Measurements from ENCODE around the gene LRTM2. TPM values are rescaled to one million over a fixed set of nuclear protein-coding genes. Genes with fewer than 3 reads are reported as not detected.

Gene LRTM2
- not detected for total RNA-seq

DNA sequence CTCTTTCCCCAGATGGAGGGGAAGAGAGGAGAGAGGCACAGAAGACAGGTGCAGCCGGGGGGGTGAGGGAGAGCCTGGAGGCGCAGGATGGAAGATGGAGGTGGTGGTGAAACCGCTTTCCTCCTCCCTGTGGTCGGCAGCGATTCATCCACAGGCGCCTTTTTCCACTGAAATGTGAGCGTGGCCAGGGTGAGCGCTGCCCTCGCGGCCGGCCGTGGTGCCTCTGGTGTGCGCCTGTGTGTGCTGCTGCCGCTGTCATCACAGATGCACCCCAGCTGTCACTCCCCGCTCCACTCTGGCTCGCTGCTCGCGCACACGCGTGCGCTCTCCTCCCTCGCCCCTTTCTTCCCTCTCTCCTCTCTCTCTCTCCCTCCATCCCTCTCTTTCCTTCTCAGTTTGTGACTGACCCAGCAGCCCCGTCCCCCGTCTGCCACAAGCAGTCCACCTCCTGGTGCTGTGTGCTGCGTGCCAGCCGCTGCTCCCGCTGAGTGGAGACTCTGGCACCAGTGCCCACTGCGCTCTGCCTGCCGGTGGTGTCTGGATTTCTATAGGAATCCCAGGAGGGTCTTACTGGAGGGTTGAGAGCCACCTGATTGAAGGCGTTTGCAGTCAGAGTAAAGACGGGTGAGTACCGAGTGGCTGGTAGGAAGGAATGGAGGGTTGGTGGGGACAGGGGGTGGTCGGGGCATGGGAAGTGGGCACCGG, at the start of gene LRTM2:
Gene LRTM2 (plus strand): TSS at position 375 of the 705 bp plus-strand sequence. CDS start 7,584 bp downstream, outside the sequence.
- Mint-ChIP-seq H3K27ac (no peak within 1 kb of the TSS), H3K4me1 (ENCODE audit: low read depth) (peaks cover 3% of the 10 kb centered on the region), H3K4me3 (no peak within 1 kb of the TSS), H3K36me3 (ENCODE audit: low read depth) (no peaks in the 10 kb centered on the region), H3K9me3 (no peaks in the 10 kb centered on the region), H3K27me3 (ENCODE audit: low read depth) (peaks cover 22% of the 10 kb centered on the region)
- DNase-seq, result no peak
- intact Hi-C loops (cut with micrococcal nuclease), result no loop called here
- CTCF ChIA-PET, result no interaction called here

- CTCF ChIA-PET, result no interaction called here
Measured at GRCh38 chr12:1773937-1774655, 46.3 kb upstream of the LRTM2 start.

DNA sequence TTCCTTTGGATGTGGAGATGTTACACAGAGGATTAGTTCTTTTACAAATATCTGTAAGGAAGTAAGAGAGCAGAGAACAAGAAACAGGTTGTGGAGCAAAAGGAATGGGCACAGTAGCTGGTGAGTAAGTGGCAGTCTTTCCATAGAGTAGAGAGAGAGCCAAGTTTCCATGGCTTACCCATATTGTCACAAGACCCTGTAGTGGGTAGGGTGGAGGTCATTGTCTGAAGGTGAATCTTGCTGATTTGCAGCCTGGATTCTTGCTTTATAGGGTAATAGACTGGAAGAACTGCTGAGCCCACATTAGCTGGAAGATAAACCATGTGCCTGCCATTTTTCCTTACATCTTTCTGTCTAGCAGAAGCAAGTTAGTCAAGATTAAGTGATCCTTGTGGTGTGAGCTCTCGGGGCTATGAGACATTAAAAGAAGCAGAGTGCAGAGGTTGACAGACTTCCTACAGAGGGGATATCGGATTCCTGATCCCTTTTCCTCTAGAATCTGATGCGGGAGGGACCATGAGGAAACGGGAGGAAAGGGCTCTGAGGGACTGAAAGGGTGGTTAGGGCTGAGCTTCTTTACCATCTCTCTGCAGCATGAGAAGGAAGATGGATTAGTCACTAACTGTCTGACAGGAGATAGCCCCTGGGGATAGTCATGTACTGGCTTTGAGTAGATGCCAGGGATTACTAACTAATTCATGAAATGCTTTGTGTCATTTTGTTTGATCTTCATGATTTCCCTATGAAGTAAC, 44.0 kb upstream of the LRTM2 start:
- H3K9me3 Mint-ChIP-seq, result no peaks in the 10 kb centered on the region
- intact Hi-C loops (cut with micrococcal nuclease), result no loop called here
- H3K4me3 Mint-ChIP-seq, result no peak overlapping the region
- peaks cover 18% of the 10 kb centered on the region for H3K36me3 Mint-ChIP-seq (ENCODE audit: low read depth)
- CTCF ChIA-PET, result interaction anchor here (0.8 to 1.7 kb wide), 5 partner anchors 15 to 164 kb away, joined by 3 to 9 read pairs (median 3); no protein-coding TSS in a partner anchor
- no peak for DNase-seq
- no peak overlapping the region for H3K27ac Mint-ChIP-seq
- H3K4me1 Mint-ChIP-seq (ENCODE audit: low read depth), result peaks cover 5% of the 10 kb centered on the region
- no peaks in the 10 kb centered on the region for H3K27me3 Mint-ChIP-seq (ENCODE audit: low read depth)

More at GRCh38 chr12:1773937-1774655, 46.3 kb upstream of the LRTM2 start:
- no peaks in the 10 kb centered on the region for H3K9me3 Mint-ChIP-seq
- peaks cover 17% of the 10 kb centered on the region for H3K36me3 Mint-ChIP-seq (ENCODE audit: low read depth)
- intact Hi-C loops (cut with micrococcal nuclease), result no loop called here
- H3K4me1 Mint-ChIP-seq (ENCODE audit: low read depth), result peaks cover 7% of the 10 kb centered on the region
- no peak for DNase-seq
- H3K27me3 Mint-ChIP-seq (ENCODE audit: low read depth), result no peaks in the 10 kb centered on the region
- H3K4me3 Mint-ChIP-seq, result no peak overlapping the region
- H3K27ac Mint-ChIP-seq, result no peak overlapping the region

DNA sequence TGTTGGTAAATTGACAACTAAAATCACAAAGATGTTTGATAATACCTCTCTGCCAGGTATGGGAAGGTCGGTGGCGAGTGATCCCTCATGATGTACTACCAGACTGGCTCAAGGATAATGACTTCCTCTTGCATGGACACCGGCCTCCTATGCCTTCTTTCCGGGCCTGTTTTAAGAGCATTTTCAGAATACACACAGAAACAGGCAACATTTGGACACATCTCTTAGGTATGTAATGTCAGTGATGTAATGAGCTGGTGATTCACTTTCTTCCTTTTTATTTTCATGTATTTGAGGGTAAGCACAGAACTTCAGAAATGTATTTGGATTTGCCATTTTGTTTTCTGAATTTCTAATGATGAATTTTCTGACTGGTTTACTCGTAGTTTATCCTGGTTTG, 42.6 kb upstream of the LRTM2 start:
- Mint-ChIP-seq H3K27ac (no peak overlapping the region), H3K9me3 (no peaks in the 10 kb centered on the region), H3K27me3 (ENCODE audit: low read depth) (no peaks in the 10 kb centered on the region), H3K36me3 (ENCODE audit: low read depth) (peaks cover 16% of the 10 kb centered on the region), H3K4me3 (no peak overlapping the region), H3K4me1 (ENCODE audit: low read depth) (peaks cover 4% of the 10 kb centered on the region)
- DNase-seq, result no peak
- intact Hi-C loops (cut with micrococcal nuclease), result no loop called here
- CTCF ChIA-PET, result no interaction called here

DNA sequence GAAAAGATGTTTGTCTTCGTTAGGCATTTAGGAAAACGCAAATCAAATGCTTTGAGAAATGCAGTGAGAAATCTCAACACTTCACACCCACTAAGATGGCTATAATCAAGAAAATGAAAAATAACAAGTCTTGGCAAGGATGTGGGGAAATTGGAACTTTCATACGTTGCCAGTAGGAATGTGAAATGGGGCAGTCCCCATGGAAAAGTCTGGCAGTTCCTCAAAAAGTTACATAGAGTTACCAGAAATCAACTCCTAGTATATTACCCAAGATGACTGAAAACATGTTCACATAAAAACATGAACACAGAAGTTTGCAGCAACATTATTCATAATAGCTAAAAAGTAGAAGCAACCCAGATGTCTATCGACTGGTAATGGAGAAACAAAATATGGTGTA, 41.5 kb upstream of the LRTM2 start:
- CTCF ChIA-PET, result interaction anchor here (0.6 to 0.7 kb wide), 2 partner anchors 30 to 79 kb away, joined by 3 read pairs; no protein-coding TSS in a partner anchor
- no peaks in the 10 kb centered on the region for H3K27me3 Mint-ChIP-seq (ENCODE audit: low read depth)
- no peak overlapping the region for H3K4me3 Mint-ChIP-seq
- no peak overlapping the region for H3K27ac Mint-ChIP-seq
- H3K9me3 Mint-ChIP-seq, result no peaks in the 10 kb centered on the region
- no peak for DNase-seq
- H3K36me3 Mint-ChIP-seq (ENCODE audit: low read depth), result peaks cover 13% of the 10 kb centered on the region
- intact Hi-C loops (cut with micrococcal nuclease), result no loop called here
- peaks cover 4% of the 10 kb centered on the region for H3K4me1 Mint-ChIP-seq (ENCODE audit: low read depth)

DNA sequence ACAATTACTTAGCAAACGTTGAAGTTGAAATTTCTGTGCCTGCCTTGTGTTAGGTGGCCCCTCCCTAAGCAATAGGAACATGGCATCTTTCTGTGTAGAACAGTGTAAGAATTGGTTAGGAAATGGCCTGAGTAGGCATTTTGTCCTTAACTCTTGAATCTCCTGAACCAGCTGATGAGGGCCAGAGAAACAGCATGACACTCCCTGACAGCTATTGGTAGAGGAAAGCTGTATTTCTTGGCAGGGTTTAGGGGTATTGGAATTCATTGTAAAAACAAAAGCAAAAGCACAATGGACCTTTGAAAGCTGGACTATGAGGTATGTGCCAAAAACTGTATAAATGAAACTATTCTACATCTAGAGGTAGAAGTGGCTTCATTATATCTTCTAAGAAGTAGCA, 40.6 kb upstream of the LRTM2 start:
- Mint-ChIP-seq H3K36me3 (ENCODE audit: low read depth) (peaks cover 16% of the 10 kb centered on the region), H3K9me3 (no peaks in the 10 kb centered on the region), H3K4me3 (no peak overlapping the region), H3K4me1 (ENCODE audit: low read depth) (peaks cover 4% of the 10 kb centered on the region), H3K27me3 (ENCODE audit: low read depth) (no peaks in the 10 kb centered on the region), H3K27ac (no peak overlapping the region)
- CTCF ChIA-PET, result interaction anchor here (0.6 kb wide), 2 partner anchors 16 to 88 kb away, joined by 3 read pairs; no protein-coding TSS in a partner anchor
- no peak for DNase-seq
- intact Hi-C loops (cut with micrococcal nuclease), result no loop called here

DNA sequence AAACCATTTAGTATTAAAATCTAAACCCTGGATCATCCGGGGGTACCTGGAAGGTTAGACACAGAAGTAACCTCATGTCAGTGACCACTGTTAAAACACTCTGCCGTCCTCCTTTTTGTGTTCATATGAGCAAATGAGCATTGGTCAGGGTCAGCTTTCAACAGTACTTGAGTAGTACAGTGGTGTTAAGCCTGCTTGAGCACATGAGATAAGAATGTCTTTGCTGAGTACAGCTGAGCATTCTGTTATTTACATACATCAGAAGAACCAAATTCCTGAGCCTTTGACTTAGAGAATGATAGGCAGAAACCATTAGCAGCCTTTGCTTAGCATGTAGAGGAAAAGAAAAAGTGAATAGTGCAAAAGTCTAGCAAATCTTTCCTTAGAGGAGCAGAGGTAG, 38.6 kb upstream of the LRTM2 start:
- Mint-ChIP-seq H3K27ac (no peak overlapping the region), H3K36me3 (ENCODE audit: low read depth) (peaks cover 20% of the 10 kb centered on the region), H3K27me3 (ENCODE audit: low read depth) (no peaks in the 10 kb centered on the region), H3K4me1 (ENCODE audit: low read depth) (no peaks in the 10 kb centered on the region), H3K4me3 (no peak overlapping the region), H3K9me3 (no peaks in the 10 kb centered on the region)
- no peak for DNase-seq
- CTCF ChIA-PET, result interaction anchor here (1.0 to 1.3 kb wide), 2 partner anchors 9 to 120 kb away, joined by 3 read pairs; no protein-coding TSS in a partner anchor
- intact Hi-C loops (cut with micrococcal nuclease), result no loop called here

DNA sequence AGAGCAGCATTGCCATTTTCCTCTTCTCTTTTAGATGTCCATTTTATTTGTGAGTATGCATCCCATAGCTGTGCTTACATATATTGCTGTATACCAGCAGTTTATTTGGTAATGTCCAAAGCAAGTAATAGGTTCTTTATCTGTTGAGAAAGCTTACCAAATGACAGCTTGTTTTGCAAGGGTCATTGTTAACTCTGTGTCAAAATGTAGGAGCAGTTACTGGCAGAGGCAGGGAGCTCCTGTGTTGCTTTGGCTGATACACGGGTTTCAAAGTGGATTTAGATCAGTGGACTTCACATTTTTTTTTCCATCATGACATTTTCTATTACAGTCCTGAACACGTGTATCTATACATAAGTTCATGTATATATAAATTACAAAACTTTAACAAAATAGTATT, 38.1 kb upstream of the LRTM2 start:
- peaks cover 20% of the 10 kb centered on the region for H3K36me3 Mint-ChIP-seq (ENCODE audit: low read depth)
- H3K27ac Mint-ChIP-seq, result no peak overlapping the region
- no peak for DNase-seq
- H3K27me3 Mint-ChIP-seq (ENCODE audit: low read depth), result no peaks in the 10 kb centered on the region
- CTCF ChIA-PET, result interaction anchor here (1.0 to 1.3 kb wide), 3 partner anchors 9 to 120 kb away, joined by 3 read pairs; no protein-coding TSS in a partner anchor
- H3K4me1 Mint-ChIP-seq (ENCODE audit: low read depth), result no peaks in the 10 kb centered on the region
- no peaks in the 10 kb centered on the region for H3K9me3 Mint-ChIP-seq
- intact Hi-C loops (cut with micrococcal nuclease), result no loop called here
- no peak overlapping the region for H3K4me3 Mint-ChIP-seq

DNA sequence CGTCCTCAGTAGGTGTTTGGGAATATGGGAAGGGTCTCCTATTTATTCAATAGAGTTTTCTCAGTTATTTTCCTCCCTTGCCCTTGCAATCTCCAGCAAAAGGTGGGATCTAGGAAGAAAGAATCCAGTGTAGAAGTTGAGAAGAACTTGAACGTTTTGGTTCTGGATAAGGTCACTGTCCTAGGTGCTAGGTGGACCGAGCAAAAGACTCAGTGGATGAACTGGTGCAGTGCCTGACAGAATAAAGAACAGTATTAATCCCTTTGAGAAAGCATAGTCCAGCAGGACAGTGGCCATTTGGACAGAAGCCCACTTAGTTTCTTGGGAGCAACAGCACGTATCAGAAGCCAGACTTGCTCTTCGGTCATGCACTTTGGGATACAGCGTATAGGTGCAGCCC, 32.7 kb upstream of the LRTM2 start:
- intact Hi-C loops (cut with micrococcal nuclease), result no loop called here
- Mint-ChIP-seq H3K36me3 (ENCODE audit: low read depth) (peaks cover 8% of the 10 kb centered on the region), H3K27me3 (ENCODE audit: low read depth) (no peaks in the 10 kb centered on the region), H3K9me3 (no peaks in the 10 kb centered on the region), H3K4me3 (no peak overlapping the region), H3K4me1 (ENCODE audit: low read depth) (peaks cover 14% of the 10 kb centered on the region), H3K27ac (no peak overlapping the region)
- CTCF ChIA-PET, result interaction anchor here (0.6 to 5.9 kb wide), 4 partner anchors 134 to 214 kb away, joined by 3 to 255 read pairs (median 5); no protein-coding TSS in a partner anchor
- DNase-seq, result no peak

DNA sequence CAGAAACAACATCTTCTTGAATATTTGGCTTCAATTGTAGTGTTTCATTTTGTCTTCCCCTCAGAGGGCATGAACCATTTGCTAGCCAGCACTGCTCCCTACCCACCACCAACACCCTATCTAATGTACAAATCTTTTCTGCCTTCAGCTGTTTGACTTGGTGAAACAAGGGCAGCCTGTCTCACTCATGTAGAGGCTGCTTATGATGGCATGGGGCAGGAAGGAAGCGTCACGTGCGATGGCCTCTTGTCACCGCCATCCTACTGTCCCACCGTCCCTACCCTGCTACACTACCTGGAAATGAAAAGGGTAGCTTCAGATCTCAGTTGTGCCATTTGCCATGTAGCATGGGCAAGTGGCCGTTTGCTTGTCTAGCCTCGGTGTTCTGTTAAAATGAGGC, 29.9 kb upstream of the LRTM2 start:
- no peak for DNase-seq
- no peak overlapping the region for H3K4me3 Mint-ChIP-seq
- no peak overlapping the region for H3K27ac Mint-ChIP-seq
- peaks cover 14% of the 10 kb centered on the region for H3K4me1 Mint-ChIP-seq (ENCODE audit: low read depth)
- H3K9me3 Mint-ChIP-seq, result no peaks in the 10 kb centered on the region
- intact Hi-C loops (cut with micrococcal nuclease), result no loop called here
- CTCF ChIA-PET, result interaction anchor here (0.8 to 8.3 kb wide), 22 partner anchors 8 to 178 kb away, joined by 3 to 255 read pairs (median 6); partner anchors contain the start of genes ADIPOR2 and WNT5B
- peaks cover 5% of the 10 kb centered on the region for H3K36me3 Mint-ChIP-seq (ENCODE audit: low read depth)
- no peaks in the 10 kb centered on the region for H3K27me3 Mint-ChIP-seq (ENCODE audit: low read depth)

- H3K9me3 Mint-ChIP-seq, result no peaks in the 10 kb centered on the region
- no peak overlapping the region for H3K4me3 Mint-ChIP-seq
- peaks cover 1% of the 10 kb centered on the region for H3K36me3 Mint-ChIP-seq (ENCODE audit: low read depth)
- peak overlapping the region; percentile 42 for H3K27ac Mint-ChIP-seq
- peak; percentile 87 for DNase-seq
- intact Hi-C loops (cut with micrococcal nuclease), result loop anchor here (1.0 kb wide), 3 partner anchors 139 to 157 kb away; no protein-coding TSS in a partner anchor
- peaks cover 17% of the 10 kb centered on the region for H3K4me1 Mint-ChIP-seq (ENCODE audit: low read depth)
- CTCF ChIA-PET, result interaction anchor here (0.6 to 8.3 kb wide), 34 partner anchors 9 to 243 kb away, joined by 3 to 255 read pairs (median 4); partner anchors contain the start of genes ADIPOR2 and WNT5B
- H3K27me3 Mint-ChIP-seq (ENCODE audit: low read depth), result no peaks in the 10 kb centered on the region
Measured at GRCh38 chr12:1791104-1791841, 29.1 kb upstream of the LRTM2 start.
